GM19452 (cell line): Measurements from ENCODE around the gene ZNF225.
"Not testable (repeated sequence)": the region's sequence is repeated elsewhere in the genome, so short reads cannot be mapped to it uniquely, and the experiment has no call there.

Source experiments
- ATAC-seq: cut with Tn5 transposase; IDR thresholded peaks from one replicate; pipeline ENCODE4 v1.9.1; 2021; ENCODE audit not compliant: unreplicated experiment

The ZNF225 gene

DNA sequence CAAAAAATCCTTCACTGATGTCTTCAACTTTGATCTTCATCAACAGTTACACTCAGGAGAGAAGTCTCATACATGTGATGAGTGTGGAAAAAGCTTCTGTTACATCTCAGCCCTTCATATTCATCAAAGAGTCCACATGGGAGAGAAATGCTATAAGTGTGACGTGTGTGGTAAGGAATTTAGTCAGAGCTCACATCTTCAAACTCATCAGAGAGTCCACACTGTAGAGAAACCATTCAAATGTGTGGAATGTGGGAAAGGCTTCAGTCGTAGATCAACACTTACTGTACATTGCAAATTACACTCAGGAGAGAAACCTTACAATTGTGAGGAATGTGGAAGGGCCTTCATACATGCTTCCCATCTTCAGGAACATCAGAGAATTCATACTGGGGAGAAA, 43.3 kb downstream of the ZNF225 start:
- ATAC-seq = no peak

DNA sequence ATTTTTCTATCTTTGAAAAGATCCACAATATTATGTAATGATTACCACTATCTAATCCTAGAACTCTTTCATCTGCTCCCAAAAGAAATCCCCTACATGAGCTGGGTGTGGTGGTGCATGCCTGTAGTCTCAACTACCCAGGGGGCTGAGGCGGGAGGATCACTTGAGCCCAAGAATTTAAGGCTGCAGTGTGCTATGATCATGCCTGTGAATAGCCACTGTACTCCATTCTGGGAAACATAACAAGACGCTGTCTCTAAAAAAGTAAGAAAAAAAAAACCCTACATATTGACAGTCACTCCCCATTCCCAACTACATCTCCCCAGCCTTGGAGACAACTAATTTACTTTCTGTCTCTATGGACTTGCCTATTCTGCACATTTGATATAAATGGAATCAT, 50.6 kb downstream of the ZNF225 start:
- no peak for ATAC-seq

DNA sequence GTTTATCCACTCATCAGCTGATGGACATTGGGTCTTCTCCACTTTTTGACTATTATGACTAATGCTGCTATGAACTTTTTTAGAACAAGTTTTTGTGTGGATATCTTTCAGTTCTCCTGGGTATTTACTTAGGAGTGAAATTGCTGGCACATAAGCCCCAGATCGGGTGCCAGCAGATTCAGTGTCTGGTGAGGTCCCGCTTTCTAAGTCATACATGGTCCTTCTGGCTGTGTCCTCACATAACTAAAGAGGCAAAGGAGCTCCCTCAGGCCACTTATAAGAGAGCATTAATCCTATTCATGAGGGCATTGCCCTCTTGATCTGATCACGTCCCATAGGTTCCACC, 51.1 kb downstream of the ZNF225 start:
- no peak for ATAC-seq

DNA sequence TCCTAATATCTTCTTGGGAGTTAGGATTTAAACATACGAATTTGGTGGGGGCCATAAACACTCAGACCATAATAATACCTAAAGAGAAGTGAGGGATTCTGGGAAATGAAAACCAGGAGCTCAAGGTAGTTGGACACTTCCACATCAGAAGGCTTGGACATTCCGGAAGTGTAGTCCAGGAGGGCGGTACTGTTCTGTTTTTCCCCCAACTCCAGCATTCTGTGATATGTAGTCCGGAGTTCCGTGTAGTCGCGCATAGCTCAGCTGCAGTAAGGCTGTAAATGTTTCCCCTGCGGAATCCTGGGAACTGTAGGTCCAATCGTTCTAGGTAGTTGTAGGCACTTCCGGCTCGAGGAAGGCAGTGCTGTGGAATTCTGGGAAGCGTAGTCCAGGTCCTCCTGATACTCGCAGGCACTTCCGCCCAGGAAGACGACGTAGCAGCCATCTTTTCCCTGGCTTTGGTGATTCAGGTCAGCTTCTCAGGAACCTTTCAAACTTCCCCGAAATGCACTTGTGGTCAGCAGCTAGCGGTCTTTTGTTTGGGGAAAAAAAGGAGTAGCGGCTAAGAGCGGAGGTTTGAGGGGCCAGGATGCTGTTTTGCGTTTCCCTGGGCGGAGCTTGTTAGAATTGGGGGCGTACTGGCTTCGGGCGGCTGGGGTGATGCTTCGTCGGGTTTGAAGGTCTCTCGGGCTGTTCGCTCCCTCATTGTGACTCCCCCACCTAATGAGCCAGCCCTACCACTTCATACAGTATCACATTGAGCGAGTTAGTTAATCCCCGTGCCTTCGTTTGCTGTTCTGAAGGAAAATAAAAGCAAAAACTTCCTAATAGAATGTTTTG, 51.7 kb downstream of the ZNF225 start, which contains the start of gene ZNF226:
TSS of gene ZNF226 (plus strand) at position 428 of the 840 bp plus-strand sequence. CDS start 4,981 bp downstream, outside the sequence.
- peak; percentile 90 for ATAC-seq

DNA sequence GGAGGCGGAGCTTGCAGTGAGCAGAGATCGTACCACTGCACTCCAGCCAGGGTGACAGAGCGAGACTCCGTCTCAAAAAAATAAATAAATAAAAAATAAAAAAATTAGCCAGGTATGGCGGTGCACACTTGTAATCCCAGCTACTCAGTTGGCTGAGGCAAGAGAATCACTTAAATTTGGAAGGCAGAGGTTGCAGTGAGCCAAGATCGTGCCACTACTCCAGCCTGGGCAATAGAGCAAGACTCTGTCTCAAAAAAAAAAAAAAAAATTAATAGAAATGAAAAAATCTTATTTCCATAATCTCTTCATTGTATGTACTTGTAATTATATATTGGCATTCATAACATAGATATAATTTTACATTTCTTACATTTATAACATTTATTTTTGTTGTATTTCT, 57.5 kb downstream of the ZNF225 start:
- ATAC-seq = not testable (repeated sequence)

DNA sequence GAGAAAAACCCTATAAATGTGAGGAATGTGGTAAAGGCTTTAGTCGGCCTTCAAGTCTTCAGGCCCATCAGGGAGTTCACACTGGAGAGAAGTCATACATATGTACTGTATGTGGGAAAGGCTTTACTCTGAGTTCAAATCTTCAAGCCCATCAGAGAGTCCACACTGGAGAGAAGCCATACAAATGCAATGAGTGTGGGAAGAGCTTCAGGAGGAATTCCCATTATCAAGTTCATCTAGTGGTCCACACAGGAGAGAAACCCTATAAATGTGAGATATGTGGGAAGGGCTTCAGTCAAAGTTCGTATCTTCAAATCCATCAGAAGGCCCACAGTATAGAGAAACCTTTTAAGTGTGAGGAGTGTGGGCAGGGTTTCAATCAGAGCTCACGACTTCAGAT, 63.4 kb downstream of the ZNF225 start:
- ATAC-seq = no peak

DNA sequence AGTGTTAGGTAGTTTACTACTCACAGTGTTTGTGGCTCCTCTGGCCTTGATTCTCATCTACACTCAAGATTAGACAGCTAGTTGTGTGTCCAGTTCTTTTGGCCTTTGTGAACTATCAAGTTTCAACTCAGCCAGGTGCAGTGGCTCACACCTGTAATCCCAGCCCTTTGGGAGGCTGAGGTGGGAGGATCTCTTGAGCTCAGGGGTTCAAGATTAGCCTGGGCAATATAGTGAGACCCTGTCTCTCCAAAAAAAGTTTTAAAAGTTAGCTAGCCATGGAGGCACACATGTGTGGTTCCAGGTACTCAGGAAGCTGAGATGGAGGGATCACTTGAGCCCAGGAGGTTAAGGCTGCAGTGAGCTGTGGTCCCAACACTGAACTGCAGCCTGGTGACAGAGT, 67.8 kb downstream of the ZNF225 start:
- no peak for ATAC-seq

DNA sequence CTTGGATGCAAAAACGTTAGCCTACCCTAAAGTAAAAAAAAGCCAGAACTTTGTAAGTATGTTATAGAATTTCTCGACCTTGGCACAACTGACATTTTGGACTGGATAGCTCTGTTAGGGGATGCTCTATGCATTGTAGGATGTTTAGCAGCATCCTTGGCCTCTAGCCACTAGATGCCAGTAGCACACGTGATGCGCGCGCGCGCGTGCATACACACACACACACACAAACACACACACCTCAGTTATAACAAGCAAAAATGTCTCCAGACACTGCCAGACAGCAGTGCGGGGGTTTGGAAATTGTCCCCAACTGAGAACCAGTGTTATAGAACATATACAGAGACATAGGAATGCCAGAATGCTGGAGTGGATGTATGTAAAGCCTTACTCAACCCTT, 68.9 kb downstream of the ZNF225 start:
- no peak for ATAC-seq
